GM15510 (cell line): Measurements from ENCODE around the gene ROBO3.

Experiments used
- POLR2A ChIP-seq: IDR thresholded peaks from 3 replicates; pipeline ENCODE4 v1.6.1; 2011; ENCODE audit warnings: borderline replicate concordance; ENCODE audit not compliant: insufficient read length; ENCODE audit errors: extremely low read depth

Gene ROBO3

GRCh38 chr11:124928942-124929665 lies 63.9 kb downstream of the ROBO3 start:
- TF ChIP-seq POLR2A = no peak

- TF ChIP-seq POLR2A = no peak
Observed at GRCh38 chr11:124930799-124931198, 65.6 kb downstream of the ROBO3 start.
